Measurements from ENCODE around the gene HSFX3.
"Not testable (repeated sequence)": the region's sequence is repeated elsewhere in the genome, so short reads cannot be mapped to it uniquely, and the experiment has no call there.

The HSFX3 gene

DNA sequence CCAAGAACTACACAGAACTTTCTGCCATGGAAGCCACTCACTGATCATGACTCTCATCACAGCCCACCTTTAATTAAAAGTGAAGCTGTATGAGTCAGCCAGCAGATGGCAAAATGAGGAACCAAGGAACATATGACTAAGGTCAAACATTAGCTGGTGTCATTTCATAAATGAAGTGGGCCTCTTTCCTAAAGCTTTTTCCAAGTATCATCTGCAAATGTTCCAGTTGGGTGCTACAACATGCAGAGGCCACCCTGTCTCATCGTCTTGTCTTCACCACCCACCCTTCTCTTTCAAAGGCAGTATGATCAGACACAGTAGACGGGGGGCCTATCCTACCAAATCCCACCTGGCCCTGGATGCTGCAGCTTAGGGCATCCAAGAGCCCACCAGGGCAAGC, 18.1 kb downstream of the HSFX3 start:
- Histone ChIP-seq H3K9ac (ENCODE audit: insufficient read length) (no peak overlapping the region), H3K9me3 (ENCODE audit: low read depth, low read length) (no peaks in the 10 kb centered on the region), H3K36me3 (ENCODE audit: insufficient read depth, low read length) (no peaks in the 10 kb centered on the region), H3K4me3 (no peak overlapping the region), H3K27ac (no peak overlapping the region)
- DNase-seq (ENCODE audit: low read depth, low spot score): no peak
- no peak for TF ChIP-seq FOXP2 (optimal IDR thresholded peaks at IDR 0.05; ENCODE audit: control extremely low read depth, extremely low read length, insufficient read depth)
- TF ChIP-seq POLR2AphosphoS5 (IDR thresholded peaks at IDR 0.05; ENCODE audit: borderline replicate concordance, low read depth, low read length): no peak
- TF ChIP-seq EZH2 (IDR thresholded peaks at IDR 0.05): no peak

- DNase-seq (ENCODE audit: low read depth, low spot score): no peak
- H3K9me3 ChIP-seq (ENCODE audit: low read depth, low read length): no peaks in the 10 kb centered on the region
- no peak overlapping the region for H3K9ac ChIP-seq (ENCODE audit: insufficient read length)
- no peak overlapping the region for H3K4me3 ChIP-seq
- H3K36me3 ChIP-seq (ENCODE audit: insufficient read depth, low read length): no peaks in the 10 kb centered on the region
- H3K27ac ChIP-seq: no peak overlapping the region
- TF ChIP-seq POLR2AphosphoS5 (IDR thresholded peaks at IDR 0.05; ENCODE audit: borderline replicate concordance, low read depth, low read length): no peak
- no peak for TF ChIP-seq EZH2 (IDR thresholded peaks at IDR 0.05)
- TF ChIP-seq FOXP2 (optimal IDR thresholded peaks at IDR 0.05; ENCODE audit: control extremely low read depth, extremely low read length, insufficient read depth): no peak
Measured at GRCh38 chrX:149528381-149528780, 21.3 kb downstream of the HSFX3 start.

- H3K9me3 ChIP-seq (ENCODE audit: low read depth, low read length): no peaks in the 10 kb centered on the region
- DNase-seq (ENCODE audit: low read depth, low spot score): no peak
- H3K27ac ChIP-seq: no peak overlapping the region
- H3K9ac ChIP-seq (ENCODE audit: insufficient read length): no peak overlapping the region
- no peaks in the 10 kb centered on the region for H3K36me3 ChIP-seq (ENCODE audit: insufficient read depth, low read length)
- H3K4me3 ChIP-seq: no peak overlapping the region
- TF ChIP-seq FOXP2 (optimal IDR thresholded peaks at IDR 0.05; ENCODE audit: control extremely low read depth, extremely low read length, insufficient read depth) (no peak), POLR2AphosphoS5 (IDR thresholded peaks at IDR 0.05; ENCODE audit: borderline replicate concordance, low read depth, low read length) (no peak), EZH2 (IDR thresholded peaks at IDR 0.05) (no peak)
Measured at GRCh38 chrX:149527705-149528104, 22.0 kb downstream of the HSFX3 start.

GRCh38 chrX:149526318-149527033, 23.2 kb downstream of the HSFX3 start:
- H3K27ac ChIP-seq; H3K36me3 ChIP-seq (ENCODE audit: insufficient read depth, low read length); H3K9me3 ChIP-seq (ENCODE audit: low read depth, low read length); H3K4me3 ChIP-seq; DNase-seq (ENCODE audit: low read depth, low spot score); H3K9ac ChIP-seq (ENCODE audit: insufficient read length): not testable (repeated sequence)

GRCh38 chrX:149525903-149526302, 23.8 kb downstream of the HSFX3 start:
- DNase-seq (ENCODE audit: low read depth, low spot score); H3K36me3 ChIP-seq (ENCODE audit: insufficient read depth, low read length); H3K9me3 ChIP-seq (ENCODE audit: low read depth, low read length); H3K9ac ChIP-seq (ENCODE audit: insufficient read length); H3K27ac ChIP-seq; H3K4me3 ChIP-seq: not testable (repeated sequence)

DNA sequence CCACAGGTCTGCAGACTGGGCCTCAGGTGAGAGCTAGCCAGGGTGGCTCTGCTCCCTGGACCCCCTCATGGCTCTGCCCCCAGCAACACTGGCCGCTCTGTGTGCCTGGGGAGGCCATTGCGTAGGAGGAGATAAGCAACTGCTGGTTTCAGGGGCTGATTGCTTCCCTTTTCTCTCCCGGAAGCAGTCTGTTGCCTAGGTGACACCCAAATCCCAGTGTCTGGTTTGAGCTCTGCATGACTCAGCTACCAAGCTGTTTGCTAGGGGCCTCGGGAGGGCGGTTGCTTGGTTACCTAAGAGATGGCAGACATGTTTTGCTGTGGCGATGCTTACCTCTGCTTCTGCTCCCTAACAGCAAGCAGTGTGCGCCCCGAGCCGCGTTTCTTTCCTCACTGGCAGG, 24.3 kb downstream of the HSFX3 start:
- not testable (repeated sequence) for H3K9ac ChIP-seq (ENCODE audit: insufficient read length); H3K4me3 ChIP-seq; H3K36me3 ChIP-seq (ENCODE audit: insufficient read depth, low read length); DNase-seq (ENCODE audit: low read depth, low spot score); H3K27ac ChIP-seq; H3K9me3 ChIP-seq (ENCODE audit: low read depth, low read length)

- Histone ChIP-seq H3K9ac (ENCODE audit: insufficient read length) (no peak overlapping the region), H3K27ac (no peak overlapping the region), H3K36me3 (ENCODE audit: insufficient read depth, low read length) (no peaks in the 10 kb centered on the region), H3K4me3 (no peak overlapping the region), H3K9me3 (ENCODE audit: low read depth, low read length) (no peaks in the 10 kb centered on the region)
- no peak for TF ChIP-seq EZH2 (IDR thresholded peaks at IDR 0.05)
- TF ChIP-seq FOXP2 (optimal IDR thresholded peaks at IDR 0.05; ENCODE audit: control extremely low read depth, extremely low read length, insufficient read depth): no peak
- TF ChIP-seq POLR2AphosphoS5 (IDR thresholded peaks at IDR 0.05; ENCODE audit: borderline replicate concordance, low read depth, low read length): no peak
- no peak for DNase-seq (ENCODE audit: low read depth, low spot score)
Measured at GRCh38 chrX:149522916-149523315, 26.8 kb downstream of the HSFX3 start.

DNA sequence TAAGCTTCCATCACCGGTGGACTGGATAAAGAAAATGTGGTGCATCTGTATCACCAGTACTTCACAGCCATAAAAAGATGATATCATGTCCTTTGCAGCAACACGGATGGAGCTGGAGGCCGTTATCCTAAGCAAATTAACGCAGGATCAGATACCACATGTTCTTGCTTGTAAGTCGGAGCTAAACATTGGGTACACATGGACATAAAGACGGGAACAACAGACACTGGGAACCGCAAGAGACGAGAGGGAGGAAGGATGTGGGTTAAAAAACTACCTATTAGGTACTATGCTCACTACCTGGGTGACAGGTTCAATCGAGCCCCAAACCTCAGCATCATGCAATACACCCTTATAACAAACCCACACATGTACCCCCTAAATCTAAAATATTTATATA, 28.3 kb downstream of the HSFX3 start:
- Histone ChIP-seq H3K4me3 (no peak overlapping the region), H3K9ac (ENCODE audit: insufficient read length) (no peak overlapping the region), H3K9me3 (ENCODE audit: low read depth, low read length) (no peaks in the 10 kb centered on the region), H3K27ac (no peak overlapping the region), H3K36me3 (ENCODE audit: insufficient read depth, low read length) (no peaks in the 10 kb centered on the region)
- no peak for DNase-seq (ENCODE audit: low read depth, low spot score)
- no peak for TF ChIP-seq POLR2AphosphoS5 (IDR thresholded peaks at IDR 0.05; ENCODE audit: borderline replicate concordance, low read depth, low read length)
- no peak for TF ChIP-seq FOXP2 (optimal IDR thresholded peaks at IDR 0.05; ENCODE audit: control extremely low read depth, extremely low read length, insufficient read depth)
- no peak for TF ChIP-seq EZH2 (IDR thresholded peaks at IDR 0.05)

GRCh38 chrX:149520636-149521277, 29.0 kb downstream of the HSFX3 start:
- H3K4me3 ChIP-seq; DNase-seq (ENCODE audit: low read depth, low spot score); H3K9ac ChIP-seq (ENCODE audit: insufficient read length); H3K36me3 ChIP-seq (ENCODE audit: insufficient read depth, low read length); H3K27ac ChIP-seq; H3K9me3 ChIP-seq (ENCODE audit: low read depth, low read length): not testable (repeated sequence)

Data from SK-N-MC (cell line).